Osteocyte (in vitro differentiated cells): ENCODE data around the gene MYADML2. TPM values are rescaled to one million over a fixed set of nuclear protein-coding genes. Genes with fewer than 3 reads are reported as not detected.
A peak's percentile ranks its signal among the peaks of the same experiment; 100 is the strongest.

Source experiments
- DNase-seq: peaks from one replicate; pipeline ENCODE4 v3.0.0; 2021; ENCODE audit warnings: mixed read lengths; ENCODE audit not compliant: unreplicated experiment; ENCODE audit errors: extremely low spot score
- H3K27ac Mint-ChIP-seq: one replicate; pipeline ENCODE4 v1.8.0; 2021; ENCODE audit warnings: mild to moderate bottlenecking, mixed read lengths; ENCODE audit not compliant: unreplicated experiment
- H3K27me3 Mint-ChIP-seq: one replicate; pipeline ENCODE4 v1.8.0; 2021; ENCODE audit warnings: mixed read lengths; ENCODE audit not compliant: unreplicated experiment
- H3K36me3 Mint-ChIP-seq: one replicate; pipeline ENCODE4 v1.8.0; 2021; ENCODE audit warnings: mixed read lengths; ENCODE audit not compliant: unreplicated experiment
- H3K4me1 Mint-ChIP-seq: one replicate; pipeline ENCODE4 v1.8.0; 2021; ENCODE audit warnings: mixed read lengths; ENCODE audit not compliant: unreplicated experiment
- H3K4me3 Mint-ChIP-seq: one replicate; pipeline ENCODE4 v1.8.0; 2021; ENCODE audit warnings: mild to moderate bottlenecking, moderate library complexity, mixed read lengths; ENCODE audit not compliant: unreplicated experiment
- H3K9me3 Mint-ChIP-seq: one replicate; pipeline ENCODE4 v1.8.0; 2021; ENCODE audit warnings: mixed read lengths; ENCODE audit not compliant: unreplicated experiment
- total RNA-seq: library from RNA; stranded (reverse); gene quantifications from 2 replicates; pipeline ENCODE4 v1.2.1, GENCODE V29; 2021
- TF ChIP-seq, protein P1 (sequence below): fragments of 200-600 bp; sonication (generic); IDR thresholded peaks from 2 replicates; pipeline ENCODE4 v1.5.0; 2021; ENCODE audit warnings: antibody characterized with exemption, mild to moderate bottlenecking, moderate library complexity

Gene MYADML2
- total RNA-seq, 1 donor from 2014 or later = not detected

DNA sequence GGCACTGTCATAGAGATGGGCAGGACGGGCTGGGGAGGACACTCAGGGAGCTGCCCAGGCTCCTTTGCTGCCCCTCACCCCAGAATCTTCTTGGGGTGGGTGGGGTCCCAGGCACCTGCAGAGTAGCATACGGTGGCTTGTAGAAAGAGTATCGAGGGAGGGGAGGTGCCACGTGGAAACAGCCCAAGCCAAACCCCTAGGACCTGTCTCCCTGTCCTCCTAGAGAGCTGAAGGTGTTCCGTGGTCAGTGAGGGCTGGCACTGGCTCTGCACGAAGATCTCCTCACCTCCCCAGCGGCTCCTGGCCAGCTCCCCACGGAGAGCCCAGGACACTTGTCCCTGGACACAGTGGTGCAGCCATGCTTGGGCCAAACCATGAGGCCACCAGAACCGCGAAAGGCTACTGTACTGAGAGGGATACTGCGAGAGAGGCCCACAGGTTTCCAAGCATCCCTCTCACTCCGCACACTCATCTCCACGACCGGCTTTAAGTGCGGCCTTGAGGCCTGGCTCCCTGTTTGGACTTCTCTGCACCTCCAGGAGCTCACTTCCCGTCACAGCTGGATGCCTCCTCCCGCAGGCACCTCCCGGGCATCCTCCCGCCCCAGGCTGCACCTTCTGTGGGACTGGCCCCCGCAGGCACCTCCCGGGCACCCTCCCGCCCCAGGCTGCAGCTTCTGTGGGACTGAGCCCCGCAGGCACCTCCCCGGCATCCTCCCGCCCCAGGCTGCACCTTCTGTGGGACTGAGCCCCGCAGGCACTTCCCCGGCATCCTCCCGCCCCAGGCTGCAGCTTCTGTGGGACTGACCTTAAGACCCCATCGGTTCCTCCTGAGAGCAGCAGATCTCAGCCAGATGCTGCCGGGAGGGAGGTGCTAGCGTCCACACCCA is 17.5 kb downstream of the MYADML2 start:
- Mint-ChIP-seq H3K27me3 (no peaks in the 10 kb centered on the region), H3K9me3 (no peaks in the 10 kb centered on the region), H3K4me1 (peaks cover 37% of the 10 kb centered on the region), H3K36me3 (peaks cover 2% of the 10 kb centered on the region), H3K27ac (no peak overlapping the region), H3K4me3 (peak overlapping the region; percentile 51)
- no peak for DNase-seq
- TF ChIP-seq, protein P1, sequence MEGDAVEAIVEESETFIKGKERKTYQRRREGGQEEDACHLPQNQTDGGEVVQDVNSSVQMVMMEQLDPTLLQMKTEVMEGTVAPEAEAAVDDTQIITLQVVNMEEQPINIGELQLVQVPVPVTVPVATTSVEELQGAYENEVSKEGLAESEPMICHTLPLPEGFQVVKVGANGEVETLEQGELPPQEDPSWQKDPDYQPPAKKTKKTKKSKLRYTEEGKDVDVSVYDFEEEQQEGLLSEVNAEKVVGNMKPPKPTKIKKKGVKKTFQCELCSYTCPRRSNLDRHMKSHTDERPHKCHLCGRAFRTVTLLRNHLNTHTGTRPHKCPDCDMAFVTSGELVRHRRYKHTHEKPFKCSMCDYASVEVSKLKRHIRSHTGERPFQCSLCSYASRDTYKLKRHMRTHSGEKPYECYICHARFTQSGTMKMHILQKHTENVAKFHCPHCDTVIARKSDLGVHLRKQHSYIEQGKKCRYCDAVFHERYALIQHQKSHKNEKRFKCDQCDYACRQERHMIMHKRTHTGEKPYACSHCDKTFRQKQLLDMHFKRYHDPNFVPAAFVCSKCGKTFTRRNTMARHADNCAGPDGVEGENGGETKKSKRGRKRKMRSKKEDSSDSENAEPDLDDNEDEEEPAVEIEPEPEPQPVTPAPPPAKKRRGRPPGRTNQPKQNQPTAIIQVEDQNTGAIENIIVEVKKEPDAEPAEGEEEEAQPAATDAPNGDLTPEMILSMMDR = no peak

DNA sequence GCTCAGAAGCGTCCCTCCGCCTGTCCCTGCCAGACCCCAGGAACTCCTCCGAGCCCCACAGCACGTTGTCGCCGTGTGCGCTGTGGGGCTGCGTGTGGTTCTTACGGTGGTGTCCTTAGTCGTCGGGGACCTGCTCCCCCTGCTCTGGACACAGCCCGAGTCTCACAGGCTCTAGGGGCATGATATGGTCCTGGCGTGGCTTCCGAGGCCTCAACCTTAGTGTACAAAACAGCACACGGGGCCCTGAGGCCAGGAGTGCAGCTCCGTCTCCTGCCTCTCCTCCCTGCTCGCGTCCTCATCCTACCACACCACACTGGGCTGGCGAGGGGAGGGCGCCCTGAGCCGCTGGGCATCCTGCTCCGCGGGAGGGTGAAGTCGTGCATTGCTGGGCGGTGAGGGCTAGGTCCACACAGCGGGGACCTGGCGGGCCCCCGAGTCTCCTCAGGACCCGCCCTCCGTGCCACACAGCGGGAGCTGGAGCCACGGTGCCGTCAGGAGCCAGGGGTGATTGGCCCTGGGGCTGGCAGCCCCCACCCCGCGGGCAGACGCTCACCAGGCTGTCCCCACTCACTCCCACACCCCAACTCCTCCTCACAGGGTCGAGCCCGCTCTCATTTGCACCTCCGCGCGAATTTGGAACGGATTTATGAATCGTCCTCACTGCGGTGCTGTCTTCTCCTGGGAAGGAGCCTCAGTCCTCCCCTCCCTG is 18.3 kb downstream of the MYADML2 start:
- peaks cover 44% of the 10 kb centered on the region for H3K4me1 Mint-ChIP-seq
- H3K36me3 Mint-ChIP-seq = peaks cover under 1% of the 10 kb centered on the region
- H3K27me3 Mint-ChIP-seq = no peaks in the 10 kb centered on the region
- peak overlapping the region; percentile 41 for H3K27ac Mint-ChIP-seq
- no peak for DNase-seq
- peak overlapping the region; percentile 65 for H3K4me3 Mint-ChIP-seq
- TF ChIP-seq, protein P1 = no peak
- H3K9me3 Mint-ChIP-seq = no peaks in the 10 kb centered on the region

DNA sequence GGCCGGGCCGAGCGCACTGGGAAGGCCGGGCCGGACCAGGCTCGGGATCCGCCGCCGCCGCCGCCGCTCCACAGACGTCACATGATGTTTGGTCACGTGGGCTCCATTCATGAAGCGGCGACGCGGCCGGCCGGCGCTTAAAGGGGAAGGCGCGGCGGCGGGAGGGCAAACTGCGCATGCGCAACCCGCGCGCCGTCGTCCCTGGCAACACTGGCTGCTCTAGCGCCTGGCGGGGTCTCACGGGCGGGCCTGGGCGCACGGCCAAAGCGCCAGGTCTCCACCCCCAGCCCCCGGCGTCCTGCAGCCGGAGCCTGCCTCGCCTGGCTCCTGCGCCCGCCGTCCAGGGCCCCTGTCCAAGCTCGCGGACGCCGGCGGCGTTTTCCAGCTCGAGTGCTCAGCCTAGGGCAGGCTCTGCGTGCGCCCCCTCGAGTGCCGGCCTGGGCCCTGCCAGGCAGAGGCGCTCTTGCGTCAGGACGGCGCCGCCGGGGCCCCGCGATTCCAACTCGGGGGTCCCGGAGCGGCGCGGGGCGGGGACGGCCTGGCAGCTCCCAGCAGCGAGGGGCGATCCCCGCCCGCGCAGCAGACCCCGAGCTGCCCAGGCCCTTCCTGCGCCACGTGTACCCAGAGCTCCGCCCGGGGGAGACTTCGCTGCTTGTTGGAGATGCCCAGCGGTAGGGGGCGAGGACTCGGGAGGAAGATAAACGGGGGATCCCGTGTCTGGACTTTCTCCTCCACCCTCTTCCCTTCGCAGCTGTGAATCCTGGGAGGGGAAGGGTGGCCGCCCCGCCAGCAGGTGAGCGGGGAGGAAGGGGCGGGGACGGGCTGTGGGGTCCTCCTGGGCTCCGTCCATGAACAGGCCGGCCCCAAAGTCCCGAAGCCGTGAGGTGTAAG is 19.1 kb downstream of the MYADML2 start, which contains the start of gene MAFG:
TSS of gene MAFG (minus strand) at position 83 of the 891 bp plus-strand sequence. CDS start 4,550 bp downstream, outside the sequence.
- Mint-ChIP-seq H3K4me1 (peaks cover 49% of the 10 kb centered on the region), H3K27ac (peak within 1 kb of the TSS; percentile 95)

DNA sequence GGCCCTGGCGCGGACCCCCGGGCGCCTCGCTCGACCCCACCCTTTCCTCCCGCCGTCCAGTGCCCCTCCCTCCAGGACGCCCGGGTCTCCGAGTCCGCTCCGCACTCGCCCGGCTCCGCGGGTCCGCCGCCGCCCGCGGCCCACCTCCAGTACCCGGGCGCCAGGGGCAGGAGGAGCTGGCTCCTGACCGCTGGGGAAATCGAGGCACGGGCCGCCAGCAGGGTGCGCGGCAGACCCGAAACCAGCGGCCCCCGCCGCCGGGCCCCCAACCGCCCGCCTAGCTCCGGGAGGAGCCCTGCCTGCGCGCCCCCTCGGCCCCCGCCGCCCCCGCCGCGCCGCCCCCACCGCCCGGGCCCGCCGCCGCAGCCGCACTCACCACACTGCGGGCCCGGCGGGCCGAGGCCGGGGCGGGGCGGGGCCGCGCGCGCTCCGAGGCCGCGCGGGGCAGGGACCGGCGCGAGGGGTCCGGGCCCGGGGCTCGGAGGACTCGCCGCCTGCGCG is 19.8 kb downstream of the MYADML2 start:
- no peaks in the 10 kb centered on the region for H3K27me3 Mint-ChIP-seq
- H3K4me1 Mint-ChIP-seq = peaks cover 53% of the 10 kb centered on the region
- DNase-seq = no peak
- no peaks in the 10 kb centered on the region for H3K9me3 Mint-ChIP-seq
- H3K36me3 Mint-ChIP-seq = peaks cover 2% of the 10 kb centered on the region
- no peak overlapping the region for H3K4me3 Mint-ChIP-seq
- TF ChIP-seq, protein P1 = no peak
- H3K27ac Mint-ChIP-seq = no peak overlapping the region

More for the DNA sequence above, 19.1 kb downstream of the MYADML2 start, which contains the start of gene MAFG:
- H3K27me3 Mint-ChIP-seq = no peaks in the 10 kb centered on the region
- peak within 1 kb of the TSS; percentile 88 for H3K4me3 Mint-ChIP-seq
- no peaks in the 10 kb centered on the region for H3K9me3 Mint-ChIP-seq
- peak; percentile 99 for DNase-seq
- H3K36me3 Mint-ChIP-seq = no peaks in the 10 kb centered on the region
- TF ChIP-seq, protein P1 = peak; percentile 57
